ENCODE measurements around the gene EVX2. TPM values are rescaled to one million over a fixed set of nuclear protein-coding genes. Genes with fewer than 3 reads are reported as not detected.

Gene EVX2
- total RNA-seq, 1 experiment from 2014 or later, result not detected

DNA sequence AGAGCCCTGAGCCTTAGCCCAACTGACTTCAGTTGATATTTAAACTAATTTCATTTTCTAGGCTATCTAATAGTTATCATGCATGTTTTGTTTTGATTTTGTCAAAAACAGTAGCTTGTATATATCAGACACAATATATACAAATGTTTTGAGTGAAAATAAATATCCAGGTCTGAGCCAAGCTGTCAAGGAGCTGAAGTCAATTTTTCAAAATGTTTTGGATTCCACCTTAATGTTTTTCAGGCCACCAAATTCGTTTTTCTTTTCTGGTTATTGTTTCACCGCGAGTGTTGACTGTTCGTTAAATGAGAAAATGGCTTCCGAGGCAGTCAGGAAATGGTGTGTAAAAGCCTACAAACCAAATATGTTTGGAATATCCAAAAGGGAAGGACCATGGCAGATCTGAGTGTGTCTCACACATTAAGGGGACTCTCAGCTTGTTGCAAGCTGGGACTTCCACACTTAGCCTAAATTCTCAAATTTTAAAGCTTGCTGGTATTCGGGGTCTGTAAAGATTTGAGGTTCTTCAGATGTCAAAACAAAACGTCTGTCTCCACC is 18.6 kb upstream of the EVX2 start:
- no TSS peak for BruUV-seq (replicated peaks)
- no peak overlapping the region for H3K27ac ChIP-seq
- H3F3A ChIP-seq (ENCODE audit: insufficient read depth, low read depth), result no peaks in the 10 kb centered on the region
- H3K27me3 ChIP-seq (ENCODE audit: insufficient read depth, low read depth), result peaks cover 27% of the 10 kb centered on the region
- H4K20me1 ChIP-seq (ENCODE audit: insufficient read depth), result no peaks in the 10 kb centered on the region
- no peaks in the 10 kb centered on the region for H3K9me2 ChIP-seq (ENCODE audit: insufficient read depth)
- POLR2A ChIA-PET (ENCODE audit: unreplicated experiment), result no interaction called here
- no peak overlapping the region for H3K4me3 ChIP-seq
- H3K4me1 ChIP-seq (replicated peaks; ENCODE audit: insufficient read depth), result 0 out of 2 replicates have a peak, but pooled peaks cover 3% of the 10 kb centered on the region
- intact Hi-C loops (cut with micrococcal nuclease; ENCODE audit: unreplicated experiment), result no loop called here
- H2AFZ ChIP-seq, result no peak overlapping the region
- no peaks in the 10 kb centered on the region for H3K36me3 ChIP-seq (ENCODE audit: low read depth)
- TF ChIP-seq, protein P1, sequence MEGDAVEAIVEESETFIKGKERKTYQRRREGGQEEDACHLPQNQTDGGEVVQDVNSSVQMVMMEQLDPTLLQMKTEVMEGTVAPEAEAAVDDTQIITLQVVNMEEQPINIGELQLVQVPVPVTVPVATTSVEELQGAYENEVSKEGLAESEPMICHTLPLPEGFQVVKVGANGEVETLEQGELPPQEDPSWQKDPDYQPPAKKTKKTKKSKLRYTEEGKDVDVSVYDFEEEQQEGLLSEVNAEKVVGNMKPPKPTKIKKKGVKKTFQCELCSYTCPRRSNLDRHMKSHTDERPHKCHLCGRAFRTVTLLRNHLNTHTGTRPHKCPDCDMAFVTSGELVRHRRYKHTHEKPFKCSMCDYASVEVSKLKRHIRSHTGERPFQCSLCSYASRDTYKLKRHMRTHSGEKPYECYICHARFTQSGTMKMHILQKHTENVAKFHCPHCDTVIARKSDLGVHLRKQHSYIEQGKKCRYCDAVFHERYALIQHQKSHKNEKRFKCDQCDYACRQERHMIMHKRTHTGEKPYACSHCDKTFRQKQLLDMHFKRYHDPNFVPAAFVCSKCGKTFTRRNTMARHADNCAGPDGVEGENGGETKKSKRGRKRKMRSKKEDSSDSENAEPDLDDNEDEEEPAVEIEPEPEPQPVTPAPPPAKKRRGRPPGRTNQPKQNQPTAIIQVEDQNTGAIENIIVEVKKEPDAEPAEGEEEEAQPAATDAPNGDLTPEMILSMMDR (conservative IDR thresholded peaks at IDR 0.05), result no peak
- no peak for TF ChIP-seq EZH2 (IDR thresholded peaks at IDR 0.05; ENCODE audit: low read depth)
- DNase-seq, result no peak
- CTCF ChIA-PET, result no interaction called here
- H3K9me3 ChIP-seq (ENCODE audit: insufficient read depth, low read depth), result no peaks in the 10 kb centered on the region
- H3K4me2 ChIP-seq, result no peak overlapping the region
- no peaks in the 10 kb centered on the region for H3K79me2 ChIP-seq (ENCODE audit: low read depth)

DNA sequence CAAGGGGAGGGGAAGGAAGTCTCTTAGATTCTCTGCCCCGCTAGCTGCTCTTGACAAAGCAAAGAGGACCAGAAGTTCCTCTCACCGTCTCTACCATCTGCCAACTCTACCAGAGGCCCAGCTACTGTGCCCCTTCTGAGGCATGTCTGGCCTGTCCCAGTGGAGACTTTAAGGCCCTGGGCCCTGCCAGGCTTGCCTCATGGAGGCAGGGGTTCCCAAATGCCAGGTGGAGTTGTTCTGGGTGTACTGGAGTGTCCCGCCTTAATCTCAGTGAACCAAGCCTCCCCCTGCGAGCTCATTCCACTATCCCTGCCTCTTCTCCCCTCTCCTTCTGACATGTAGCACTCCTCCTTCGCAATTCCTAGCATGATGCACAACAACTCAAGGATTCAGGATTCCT is 18.1 kb upstream of the EVX2 start:
- intact Hi-C loops (cut with micrococcal nuclease; ENCODE audit: unreplicated experiment), result no loop called here
- Histone ChIP-seq H3K27ac (no peak overlapping the region), H3K4me1 (replicated peaks; ENCODE audit: insufficient read depth) (peaks cover 7% of the 10 kb centered on the region; the same call in 1 of the 2 replicates), H3K27me3 (ENCODE audit: insufficient read depth, low read depth) (peaks cover 32% of the 10 kb centered on the region), H2AFZ (no peak overlapping the region), H4K20me1 (ENCODE audit: insufficient read depth) (no peaks in the 10 kb centered on the region), H3K9me2 (ENCODE audit: insufficient read depth) (no peaks in the 10 kb centered on the region), H3K79me2 (ENCODE audit: low read depth) (no peaks in the 10 kb centered on the region), H3K9me3 (ENCODE audit: insufficient read depth, low read depth) (no peaks in the 10 kb centered on the region), H3K4me2 (no peak overlapping the region), H3F3A (ENCODE audit: insufficient read depth, low read depth) (no peaks in the 10 kb centered on the region), H3K36me3 (ENCODE audit: low read depth) (no peaks in the 10 kb centered on the region), H3K4me3 (no peak overlapping the region)
- POLR2A ChIA-PET (ENCODE audit: unreplicated experiment), result no interaction called here
- DNase-seq, result no peak
- CTCF ChIA-PET, result no interaction called here
- BruUV-seq (replicated peaks), result no TSS peak
- TF ChIP-seq, protein P1 (conservative IDR thresholded peaks at IDR 0.05), result no peak
- TF ChIP-seq EZH2 (IDR thresholded peaks at IDR 0.05; ENCODE audit: low read depth), result no peak

DNA sequence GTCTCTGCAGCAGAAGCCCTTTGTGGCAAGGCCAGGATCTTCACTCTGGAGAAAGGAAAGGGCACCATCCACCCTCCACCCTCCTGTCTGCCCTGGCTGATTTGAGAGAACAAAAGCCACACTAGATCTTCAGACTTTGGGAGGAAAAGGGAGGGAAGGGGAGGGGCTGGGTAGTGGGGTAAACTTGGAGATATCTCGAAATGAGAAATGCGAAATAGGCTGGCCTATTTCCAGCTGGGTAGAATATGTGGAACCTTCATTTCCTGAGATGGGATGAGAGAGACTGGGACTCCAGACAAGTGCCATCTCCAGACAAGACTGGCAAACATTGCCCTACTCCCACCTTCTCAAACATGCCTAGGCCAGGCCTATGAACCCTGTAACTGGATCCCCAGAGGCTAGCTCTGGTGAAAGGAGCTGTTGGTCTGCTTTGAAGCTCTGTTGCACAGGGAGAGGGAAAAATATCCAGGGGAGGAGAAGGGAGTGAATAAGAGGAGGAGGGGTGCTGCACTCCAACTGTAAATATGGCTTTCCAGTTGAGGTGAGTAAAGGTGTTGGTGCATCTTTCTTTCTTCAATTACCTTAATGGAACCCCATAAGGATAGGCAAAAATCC is 17.6 kb upstream of the EVX2 start:
- Histone ChIP-seq H3F3A (ENCODE audit: insufficient read depth, low read depth) (no peaks in the 10 kb centered on the region), H3K4me3 (no peak overlapping the region), H3K27me3 (ENCODE audit: insufficient read depth, low read depth) (peaks cover 37% of the 10 kb centered on the region), H3K79me2 (ENCODE audit: low read depth) (no peaks in the 10 kb centered on the region), H2AFZ (no peak overlapping the region), H3K9me3 (ENCODE audit: insufficient read depth, low read depth) (no peaks in the 10 kb centered on the region), H3K4me2 (no peak overlapping the region), H3K36me3 (ENCODE audit: low read depth) (no peaks in the 10 kb centered on the region), H3K27ac (no peak overlapping the region), H3K4me1 (replicated peaks; ENCODE audit: insufficient read depth) (peaks cover 12% of the 10 kb centered on the region; the same call in 1 of the 2 replicates), H3K9me2 (ENCODE audit: insufficient read depth) (no peaks in the 10 kb centered on the region), H4K20me1 (ENCODE audit: insufficient read depth) (no peaks in the 10 kb centered on the region)
- intact Hi-C loops (cut with micrococcal nuclease; ENCODE audit: unreplicated experiment), result no loop called here
- no peak for DNase-seq
- CTCF ChIA-PET, result no interaction called here
- BruUV-seq (replicated peaks), result no TSS peak
- POLR2A ChIA-PET (ENCODE audit: unreplicated experiment), result no interaction called here
- no peak for TF ChIP-seq EZH2 (IDR thresholded peaks at IDR 0.05; ENCODE audit: low read depth)
- TF ChIP-seq, protein P1 (conservative IDR thresholded peaks at IDR 0.05), result no peak
